ENCODE data around the gene IL12B.
"Not testable (repeated sequence)": the region's sequence is repeated elsewhere in the genome, so short reads cannot be mapped to it uniquely, and the experiment has no call there.

Gene IL12B

DNA sequence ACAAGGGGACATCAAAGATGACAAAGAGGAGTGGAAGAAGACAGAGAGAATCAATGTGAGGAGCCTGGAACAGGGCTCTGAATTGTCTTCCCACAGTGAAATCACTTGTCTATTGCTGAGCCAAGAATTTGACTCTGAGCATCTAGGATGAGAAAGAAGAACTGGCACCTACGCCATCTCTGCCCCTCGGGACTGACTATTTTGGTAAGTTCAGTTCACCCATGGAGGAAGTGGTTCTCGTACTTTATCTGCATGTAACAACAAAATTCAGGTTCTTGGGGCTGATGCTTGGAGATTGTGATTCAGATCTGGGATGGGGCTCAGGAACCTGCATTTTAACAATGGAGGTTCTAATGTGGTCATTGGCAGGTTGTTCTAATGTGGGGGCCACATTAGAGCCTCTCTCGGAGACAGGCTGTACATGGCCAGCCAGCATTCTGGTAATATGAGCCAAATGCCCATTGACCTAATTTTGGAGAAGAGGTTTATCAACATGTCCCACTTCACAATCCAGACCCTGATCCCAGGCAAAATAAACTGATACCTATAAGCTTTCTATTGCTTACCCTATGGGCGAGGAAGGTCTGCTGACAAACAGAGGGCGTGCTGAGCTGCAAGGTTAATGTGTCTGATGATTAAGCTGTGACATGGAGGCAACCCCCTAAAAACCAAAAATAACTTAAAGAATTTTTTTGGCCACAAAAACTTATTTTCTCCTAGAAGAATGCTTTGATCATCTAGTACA, 2.7 kb upstream of the IL12B start:
- FAIRE-seq = no peak

GRCh38 chr5:159331093-159331973, 1.0 kb upstream of the IL12B start:
- FAIRE-seq = no peak

GRCh38 chr5:159324986-159325385, 5.3 kb downstream of the IL12B start:
- no peak for FAIRE-seq

DNA sequence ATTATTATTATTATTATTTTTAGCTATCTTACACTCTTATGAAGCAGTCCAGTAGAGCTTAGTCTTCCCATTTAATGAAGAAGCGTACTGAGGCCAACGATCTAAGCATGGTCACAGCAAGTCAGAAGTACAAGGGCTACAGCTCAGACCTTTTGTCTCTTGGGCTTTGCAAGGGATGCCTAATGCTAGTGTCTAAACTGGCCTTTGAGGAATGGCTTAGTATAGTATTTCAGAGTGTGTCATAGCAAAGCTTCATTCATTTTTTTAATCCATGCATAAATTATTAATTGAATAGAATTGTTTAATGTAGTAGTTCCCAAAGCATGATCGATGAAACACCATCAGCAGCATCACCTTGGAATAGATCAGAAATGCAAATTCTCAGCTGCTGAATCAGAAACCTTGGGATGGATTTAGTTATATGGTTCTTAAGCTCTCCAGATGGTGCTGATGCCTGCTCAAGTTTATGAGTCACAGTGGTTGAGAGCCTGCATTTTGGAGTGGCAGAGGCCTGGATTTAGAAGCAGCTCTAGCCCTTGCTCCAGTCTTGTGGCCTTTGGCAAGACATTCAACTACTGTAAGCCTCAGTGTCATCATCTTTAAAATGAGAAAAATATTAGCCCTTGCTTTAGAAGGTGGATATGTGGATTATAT, 6.1 kb downstream of the IL12B start:
- FAIRE-seq = no peak

- no peak for FAIRE-seq
These were observed 8.1 kb downstream of the IL12B start for GRCh38 chr5:159322180-159322579.

DNA sequence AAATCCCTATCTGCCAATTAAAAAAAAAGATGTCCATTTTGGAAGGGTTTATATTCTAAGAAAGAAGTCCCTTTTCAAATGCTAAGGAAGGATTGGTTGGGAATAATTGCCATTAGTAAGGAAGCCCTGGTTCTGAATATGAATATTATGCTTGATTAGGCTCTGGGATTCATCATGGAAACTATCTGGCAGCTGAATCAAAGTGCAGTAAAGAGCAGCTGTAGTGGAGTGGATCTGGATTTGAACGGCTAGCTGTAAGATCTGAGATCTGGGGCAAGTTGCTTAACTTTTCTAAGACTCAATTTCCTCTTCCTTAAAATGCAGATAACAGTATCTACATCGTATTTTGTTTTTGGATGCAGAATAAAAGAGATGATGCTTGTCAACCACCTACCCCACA, 10.5 kb downstream of the IL12B start:
- no peak for FAIRE-seq

GRCh38 chr5:159319363-159319762, 10.9 kb downstream of the IL12B start:
- no peak for FAIRE-seq

- FAIRE-seq = no peak
These were observed 11.8 kb downstream of the IL12B start for GRCh38 chr5:159318448-159318847.

DNA sequence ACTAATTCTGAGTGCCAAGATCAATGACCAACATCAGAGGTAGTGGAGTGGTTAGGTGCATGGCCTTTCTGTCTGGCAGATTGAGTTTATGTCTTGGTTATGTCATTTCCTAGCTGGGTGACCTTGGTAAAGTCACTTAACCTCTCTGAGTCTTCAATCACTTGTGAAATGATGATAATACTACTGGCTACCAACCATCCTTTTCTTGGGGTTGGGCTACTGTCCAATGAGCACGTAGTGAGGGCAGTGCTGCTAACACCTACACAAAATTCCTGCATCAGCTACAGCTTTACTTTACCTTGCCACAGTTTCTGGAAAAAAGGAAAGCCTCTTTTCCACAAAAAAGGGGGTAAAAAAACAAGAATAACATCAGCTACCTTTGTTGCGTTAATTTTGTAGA, 12.4 kb downstream of the IL12B start:
- FAIRE-seq = no peak

GRCh38 chr5:159316519-159317383, 13.5 kb downstream of the IL12B start:
- FAIRE-seq = no peak

DNA sequence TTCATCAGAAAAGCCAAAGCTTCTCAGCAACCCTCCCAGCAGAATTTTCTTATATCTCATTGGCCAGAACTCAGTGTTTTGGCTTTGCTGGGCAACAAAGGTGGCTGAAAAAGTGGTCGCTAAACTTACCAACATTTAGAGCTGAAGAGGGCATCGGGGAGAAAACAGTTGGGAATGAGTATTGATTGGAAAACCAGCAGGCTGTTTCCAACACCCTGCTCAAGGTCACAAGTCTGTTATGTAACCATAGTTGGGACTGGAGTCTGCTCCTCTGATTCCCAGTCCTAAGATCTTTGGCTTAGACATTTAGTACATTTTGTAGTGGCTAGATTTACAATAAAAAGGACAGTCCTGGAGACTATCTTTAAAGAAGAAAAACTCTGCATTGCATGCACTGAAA, 17.1 kb downstream of the IL12B start:
- FAIRE-seq = no peak

DNA sequence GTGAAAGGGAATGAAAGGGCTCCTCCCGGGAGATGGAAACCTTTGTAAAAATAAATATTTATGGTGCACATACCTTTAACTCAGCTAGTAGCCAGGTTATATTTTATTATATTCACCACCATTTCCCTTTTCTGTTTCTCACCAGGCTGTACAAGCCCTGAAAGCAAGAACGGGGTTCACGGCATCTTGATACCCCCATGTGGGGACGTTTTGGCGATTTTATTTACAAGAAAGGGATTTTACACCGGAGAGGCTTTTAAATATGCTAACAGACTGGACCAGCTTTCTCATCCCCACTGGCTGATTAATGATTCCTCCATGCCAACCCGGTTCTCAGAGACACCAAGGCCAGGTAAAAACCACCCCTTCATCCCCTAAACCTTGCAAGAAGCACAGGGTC, 19.2 kb downstream of the IL12B start:
- FAIRE-seq = no peak

DNA sequence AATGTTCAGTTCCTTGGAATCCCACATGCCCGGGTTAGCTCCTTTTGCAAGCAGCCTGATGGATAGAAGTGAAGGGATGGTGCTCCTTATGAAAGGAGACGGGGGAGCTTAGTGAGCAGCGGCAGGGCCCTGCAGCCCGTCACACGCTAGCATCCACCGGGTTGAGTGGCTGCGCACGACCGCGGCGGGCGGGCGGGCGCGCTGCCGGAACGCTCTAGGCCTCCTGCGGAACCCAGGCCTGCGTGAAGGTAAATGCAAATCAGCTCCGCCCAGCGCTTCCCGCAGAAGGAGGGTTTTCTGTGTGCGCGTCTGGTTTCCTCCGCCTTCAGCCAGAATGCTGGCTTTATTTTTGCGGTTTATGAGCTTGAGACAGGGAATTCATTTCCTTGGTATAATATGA, 19.8 kb downstream of the IL12B start:
- no peak for FAIRE-seq

DNA sequence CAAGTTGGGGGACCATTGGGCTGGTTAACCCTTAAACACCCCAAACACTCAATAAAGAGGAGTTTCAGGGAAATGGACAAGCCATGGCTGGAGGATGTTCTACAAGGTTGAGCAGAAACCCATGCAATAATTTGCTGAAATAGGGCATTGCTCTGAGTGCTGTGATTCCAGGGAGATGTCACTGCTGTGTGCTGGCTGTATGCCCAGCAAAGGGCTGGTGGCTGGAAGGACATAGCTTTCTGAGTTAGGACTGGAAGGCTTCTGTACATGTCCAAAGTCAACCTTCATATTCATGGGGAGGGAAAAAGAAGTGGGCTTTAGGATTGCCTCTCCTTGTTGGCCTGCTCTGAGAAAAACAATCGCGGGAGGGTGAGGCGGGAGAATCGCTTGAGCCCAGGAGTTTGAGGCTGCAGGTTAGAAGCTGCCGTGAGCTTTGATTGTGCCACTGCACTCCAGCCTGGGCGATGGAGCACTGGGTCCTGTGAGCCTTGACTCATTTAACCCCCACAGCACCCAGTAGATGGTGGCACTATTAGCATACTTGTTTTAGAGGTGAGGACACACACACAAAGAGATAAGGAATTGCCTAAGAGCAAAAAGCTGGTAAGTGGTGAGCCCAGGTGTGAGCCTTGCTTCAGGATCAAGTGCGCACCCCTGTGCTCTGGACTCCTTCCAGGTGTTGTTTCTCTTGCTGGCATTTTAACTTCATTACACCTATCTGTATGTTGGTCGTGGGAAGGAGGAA, 20.4 kb downstream of the IL12B start:
- FAIRE-seq = no peak

- no peak for FAIRE-seq
These were observed 25.2 kb downstream of the IL12B start for GRCh38 chr5:159304961-159305595.

- FAIRE-seq = no peak
These were observed 27.0 kb downstream of the IL12B start for GRCh38 chr5:159303286-159303685.

- FAIRE-seq = not testable (repeated sequence)
These were observed 28.1 kb downstream of the IL12B start for GRCh38 chr5:159301929-159302860.

DNA sequence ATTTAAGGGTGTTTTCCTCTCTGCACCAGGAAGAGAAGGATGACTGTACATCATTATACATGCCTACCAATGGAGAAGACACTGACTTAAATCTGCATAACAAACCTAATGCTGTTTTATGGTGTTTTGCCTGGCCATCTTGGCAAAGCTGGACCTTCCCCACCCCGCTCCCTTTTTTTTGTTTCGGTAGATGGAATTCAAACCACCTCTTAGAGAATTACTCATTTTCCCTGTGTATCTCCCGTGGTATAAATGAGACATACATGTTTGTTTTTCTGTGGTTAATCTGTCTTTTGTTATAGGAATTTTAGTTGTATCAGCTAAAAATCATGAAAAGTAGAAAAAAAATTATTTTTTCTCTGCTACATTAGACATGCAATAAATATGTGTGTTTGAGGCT, 28.8 kb downstream of the IL12B start:
- no peak for FAIRE-seq

DNA sequence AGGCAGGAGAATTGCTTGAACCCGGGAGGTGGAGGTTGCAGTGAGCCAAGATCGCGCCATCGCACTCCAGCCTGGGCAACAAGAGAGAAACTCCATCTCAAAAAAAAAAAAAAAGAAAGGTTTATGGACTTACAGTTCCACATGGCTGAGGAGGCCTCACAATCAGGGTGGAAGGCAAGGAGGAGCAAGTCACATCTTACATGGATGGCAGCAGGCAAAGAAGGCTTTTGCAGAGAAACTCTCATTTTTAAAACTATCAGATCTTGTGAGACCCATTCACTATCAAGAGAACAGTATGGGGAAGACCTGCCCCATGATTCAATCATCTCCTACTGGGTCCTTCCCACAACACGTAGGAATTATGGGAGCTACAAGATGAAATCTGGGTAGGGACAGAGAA, 33.0 kb downstream of the IL12B start:
- FAIRE-seq = not testable (repeated sequence)

- no peak for FAIRE-seq
These were observed 35.4 kb downstream of the IL12B start for GRCh38 chr5:159294921-159295320.

All from islet of Langerhans (tissue), 1 donor.